Measurements from ENCODE around the gene TPCN2.

The TPCN2 gene

DNA sequence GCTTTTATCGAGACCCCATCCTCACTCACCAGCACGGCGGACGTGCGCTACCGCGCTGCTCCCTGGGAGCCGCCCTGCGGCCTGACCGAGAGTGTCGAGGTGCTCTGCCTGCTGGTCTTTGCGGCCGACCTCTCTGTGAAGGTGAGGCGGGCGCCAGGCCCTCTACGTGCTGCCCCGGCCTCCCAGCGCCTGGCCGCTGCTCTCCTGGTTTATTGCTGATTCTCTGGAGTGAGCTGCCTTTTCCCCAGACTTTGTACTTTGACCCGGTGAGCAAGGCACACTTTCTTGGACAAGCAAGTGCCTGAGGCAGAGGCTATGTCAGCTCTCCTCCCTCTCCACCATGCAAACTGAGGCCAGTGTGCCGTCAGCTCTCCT lies 6.5 kb downstream of the TPCN2 start:
- ATAC-seq = no peak
- TF ChIP-seq, protein P1, sequence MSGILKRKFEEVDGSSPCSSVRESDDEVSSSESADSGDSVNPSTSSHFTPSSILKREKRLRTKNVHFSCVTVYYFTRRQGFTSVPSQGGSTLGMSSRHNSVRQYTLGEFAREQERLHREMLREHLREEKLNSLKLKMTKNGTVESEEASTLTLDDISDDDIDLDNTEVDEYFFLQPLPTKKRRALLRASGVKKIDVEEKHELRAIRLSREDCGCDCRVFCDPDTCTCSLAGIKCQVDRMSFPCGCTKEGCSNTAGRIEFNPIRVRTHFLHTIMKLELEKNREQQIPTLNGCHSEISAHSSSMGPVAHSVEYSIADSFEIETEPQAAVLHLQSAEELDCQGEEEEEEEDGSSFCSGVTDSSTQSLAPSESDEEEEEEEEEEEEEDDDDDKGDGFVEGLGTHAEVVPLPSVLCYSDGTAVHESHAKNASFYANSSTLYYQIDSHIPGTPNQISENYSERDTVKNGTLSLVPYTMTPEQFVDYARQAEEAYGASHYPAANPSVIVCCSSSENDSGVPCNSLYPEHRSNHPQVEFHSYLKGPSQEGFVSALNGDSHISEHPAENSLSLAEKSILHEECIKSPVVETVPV (CRISPR knock-in tag; IDR thresholded peaks at IDR 0.05) = no peak
- TF ChIP-seq ZC3H10 (CRISPR knock-in tag; IDR thresholded peaks at IDR 0.05) (no peak), TCF4 (CRISPR knock-in tag; IDR thresholded peaks at IDR 0.05; ENCODE audit: borderline replicate concordance) (no peak), BACH2 (CRISPR knock-in tag; IDR thresholded peaks at IDR 0.05; ENCODE audit: borderline replicate concordance) (no peak), ARNTL (CRISPR knock-in tag; IDR thresholded peaks at IDR 0.05; ENCODE audit: borderline replicate concordance, low read depth) (no peak), CSDC2 (CRISPR knock-in tag; IDR thresholded peaks at IDR 0.05) (no peak), ZNF8 (CRISPR knock-in tag; IDR thresholded peaks at IDR 0.05) (no peak), ZFP3 (CRISPR knock-in tag; IDR thresholded peaks at IDR 0.05) (no peak), PPARA (CRISPR knock-in tag; IDR thresholded peaks at IDR 0.05; ENCODE audit: borderline replicate concordance) (no peak), SNAI2 (CRISPR knock-in tag; IDR thresholded peaks at IDR 0.05) (no peak), RARB (CRISPR knock-in tag; IDR thresholded peaks at IDR 0.05) (no peak), ZNF70 (CRISPR knock-in tag; IDR thresholded peaks at IDR 0.05) (no peak), OSR1 (CRISPR knock-in tag; IDR thresholded peaks at IDR 0.05) (no peak), GLIS3 (CRISPR knock-in tag; IDR thresholded peaks at IDR 0.05) (no peak), ZFP30 (CRISPR knock-in tag; IDR thresholded peaks at IDR 0.05) (no peak), ESRRG (CRISPR knock-in tag; IDR thresholded peaks at IDR 0.05) (no peak)
- TF ChIP-seq, protein P2, sequence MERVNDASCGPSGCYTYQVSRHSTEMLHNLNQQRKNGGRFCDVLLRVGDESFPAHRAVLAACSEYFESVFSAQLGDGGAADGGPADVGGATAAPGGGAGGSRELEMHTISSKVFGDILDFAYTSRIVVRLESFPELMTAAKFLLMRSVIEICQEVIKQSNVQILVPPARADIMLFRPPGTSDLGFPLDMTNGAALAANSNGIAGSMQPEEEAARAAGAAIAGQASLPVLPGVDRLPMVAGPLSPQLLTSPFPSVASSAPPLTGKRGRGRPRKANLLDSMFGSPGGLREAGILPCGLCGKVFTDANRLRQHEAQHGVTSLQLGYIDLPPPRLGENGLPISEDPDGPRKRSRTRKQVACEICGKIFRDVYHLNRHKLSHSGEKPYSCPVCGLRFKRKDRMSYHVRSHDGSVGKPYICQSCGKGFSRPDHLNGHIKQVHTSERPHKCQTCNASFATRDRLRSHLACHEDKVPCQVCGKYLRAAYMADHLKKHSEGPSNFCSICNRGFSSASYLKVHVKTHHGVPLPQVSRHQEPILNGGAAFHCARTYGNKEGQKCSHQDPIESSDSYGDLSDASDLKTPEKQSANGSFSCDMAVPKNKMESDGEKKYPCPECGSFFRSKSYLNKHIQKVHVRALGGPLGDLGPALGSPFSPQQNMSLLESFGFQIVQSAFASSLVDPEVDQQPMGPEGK (CRISPR knock-in tag; IDR thresholded peaks at IDR 0.05; ENCODE audit: borderline replicate concordance) = no peak
- TF ChIP-seq, protein P3, sequence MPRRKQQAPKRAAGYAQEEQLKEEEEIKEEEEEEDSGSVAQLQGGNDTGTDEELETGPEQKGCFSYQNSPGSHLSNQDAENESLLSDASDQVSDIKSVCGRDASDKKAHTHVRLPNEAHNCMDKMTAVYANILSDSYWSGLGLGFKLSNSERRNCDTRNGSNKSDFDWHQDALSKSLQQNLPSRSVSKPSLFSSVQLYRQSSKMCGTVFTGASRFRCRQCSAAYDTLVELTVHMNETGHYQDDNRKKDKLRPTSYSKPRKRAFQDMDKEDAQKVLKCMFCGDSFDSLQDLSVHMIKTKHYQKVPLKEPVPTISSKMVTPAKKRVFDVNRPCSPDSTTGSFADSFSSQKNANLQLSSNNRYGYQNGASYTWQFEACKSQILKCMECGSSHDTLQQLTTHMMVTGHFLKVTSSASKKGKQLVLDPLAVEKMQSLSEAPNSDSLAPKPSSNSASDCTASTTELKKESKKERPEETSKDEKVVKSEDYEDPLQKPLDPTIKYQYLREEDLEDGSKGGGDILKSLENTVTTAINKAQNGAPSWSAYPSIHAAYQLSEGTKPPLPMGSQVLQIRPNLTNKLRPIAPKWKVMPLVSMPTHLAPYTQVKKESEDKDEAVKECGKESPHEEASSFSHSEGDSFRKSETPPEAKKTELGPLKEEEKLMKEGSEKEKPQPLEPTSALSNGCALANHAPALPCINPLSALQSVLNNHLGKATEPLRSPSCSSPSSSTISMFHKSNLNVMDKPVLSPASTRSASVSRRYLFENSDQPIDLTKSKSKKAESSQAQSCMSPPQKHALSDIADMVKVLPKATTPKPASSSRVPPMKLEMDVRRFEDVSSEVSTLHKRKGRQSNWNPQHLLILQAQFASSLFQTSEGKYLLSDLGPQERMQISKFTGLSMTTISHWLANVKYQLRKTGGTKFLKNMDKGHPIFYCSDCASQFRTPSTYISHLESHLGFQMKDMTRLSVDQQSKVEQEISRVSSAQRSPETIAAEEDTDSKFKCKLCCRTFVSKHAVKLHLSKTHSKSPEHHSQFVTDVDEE (CRISPR knock-in tag; IDR thresholded peaks at IDR 0.05) = no peak
- TF ChIP-seq, protein P4, sequence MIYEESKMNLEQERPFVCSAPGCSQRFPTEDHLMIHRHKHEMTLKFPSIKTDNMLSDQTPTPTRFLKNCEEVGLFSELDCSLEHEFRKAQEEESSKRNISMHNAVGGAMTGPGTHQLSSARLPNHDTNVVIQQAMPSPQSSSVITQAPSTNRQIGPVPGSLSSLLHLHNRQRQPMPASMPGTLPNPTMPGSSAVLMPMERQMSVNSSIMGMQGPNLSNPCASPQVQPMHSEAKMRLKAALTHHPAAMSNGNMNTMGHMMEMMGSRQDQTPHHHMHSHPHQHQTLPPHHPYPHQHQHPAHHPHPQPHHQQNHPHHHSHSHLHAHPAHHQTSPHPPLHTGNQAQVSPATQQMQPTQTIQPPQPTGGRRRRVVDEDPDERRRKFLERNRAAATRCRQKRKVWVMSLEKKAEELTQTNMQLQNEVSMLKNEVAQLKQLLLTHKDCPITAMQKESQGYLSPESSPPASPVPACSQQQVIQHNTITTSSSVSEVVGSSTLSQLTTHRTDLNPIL (CRISPR knock-in tag; IDR thresholded peaks at IDR 0.05; ENCODE audit: low read depth) = no peak

GRCh38 chr11:69055598-69056516 lies 7.1 kb downstream of the TPCN2 start:
- no peak for TF ChIP-seq PPARA (CRISPR knock-in tag; IDR thresholded peaks at IDR 0.05; ENCODE audit: borderline replicate concordance)
- no peak for TF ChIP-seq ISL1 (CRISPR knock-in tag; IDR thresholded peaks at IDR 0.05)
- TF ChIP-seq ZNF565 (CRISPR knock-in tag; conservative IDR thresholded peaks at IDR 0.05; ENCODE audit: low read depth) = no peak
- no peak for TF ChIP-seq TCF4 (CRISPR knock-in tag; IDR thresholded peaks at IDR 0.05; ENCODE audit: borderline replicate concordance)
- no peak for TF ChIP-seq ZFP3 (CRISPR knock-in tag; IDR thresholded peaks at IDR 0.05)
- no peak for TF ChIP-seq GLIS3 (CRISPR knock-in tag; IDR thresholded peaks at IDR 0.05)
- TF ChIP-seq ZFP30 (CRISPR knock-in tag; IDR thresholded peaks at IDR 0.05) = no peak
- no peak for TF ChIP-seq ZNF70 (CRISPR knock-in tag; IDR thresholded peaks at IDR 0.05)
- TF ChIP-seq, protein P2 (CRISPR knock-in tag; IDR thresholded peaks at IDR 0.05; ENCODE audit: borderline replicate concordance) = no peak
- TF ChIP-seq, protein P4 (CRISPR knock-in tag; IDR thresholded peaks at IDR 0.05; ENCODE audit: low read depth) = no peak
- ATAC-seq = no peak
